HG03571 (cell line): ENCODE data around the gene STARD10.
"Not testable (repeated sequence)": the region's sequence is repeated elsewhere in the genome, so short reads cannot be mapped to it uniquely, and the experiment has no call there.

ENCODE experiments used
- ATAC-seq: cut with Tn5 transposase; IDR thresholded peaks from one replicate; pipeline ENCODE4 v1.9.1; 2021; ENCODE audit not compliant: unreplicated experiment

STARD10 gene

DNA sequence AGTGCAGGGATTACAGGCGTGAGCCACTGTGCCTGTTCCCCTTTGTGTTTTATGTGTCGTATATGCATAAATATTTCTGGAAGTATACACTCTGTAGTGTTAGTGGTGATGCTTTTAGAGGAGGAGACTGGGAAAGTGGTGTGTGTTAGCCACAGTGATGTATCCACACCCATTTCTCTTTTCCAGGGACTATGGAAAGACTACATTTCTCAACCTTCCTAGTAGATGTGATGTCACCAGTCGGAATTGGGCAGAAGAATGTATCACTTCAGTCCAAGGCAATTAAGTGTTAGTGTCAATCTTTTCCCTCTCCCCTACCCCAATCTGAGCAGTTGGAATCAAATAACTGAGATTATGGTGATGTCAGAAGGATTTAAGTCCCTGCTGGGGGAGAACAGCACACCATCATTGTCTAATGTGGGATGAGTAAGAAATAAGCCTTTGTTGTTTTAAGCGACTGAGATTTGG is 14.5 kb upstream of the STARD10 start:
- ATAC-seq: no peak

DNA sequence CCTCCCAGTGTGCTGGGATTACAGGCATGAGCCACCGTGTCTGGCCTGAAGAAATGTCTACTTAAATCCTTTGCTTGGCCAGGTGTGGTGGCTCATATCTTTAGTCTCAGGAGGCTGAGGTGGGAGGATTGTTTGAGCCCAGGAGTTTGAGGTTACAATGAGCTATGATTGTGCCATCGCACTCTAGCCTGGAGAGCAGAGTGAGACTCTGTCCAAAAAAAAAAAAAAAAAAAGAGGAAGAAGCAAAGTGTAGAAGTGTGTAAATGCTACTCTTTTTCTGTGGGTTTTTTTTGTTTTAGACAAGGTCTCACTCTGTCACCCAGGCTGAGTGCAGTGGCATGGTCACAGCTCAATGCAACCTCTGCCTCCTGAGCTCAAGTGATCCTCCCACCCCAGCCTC is 13.9 kb upstream of the STARD10 start:
- ATAC-seq: no peak

DNA sequence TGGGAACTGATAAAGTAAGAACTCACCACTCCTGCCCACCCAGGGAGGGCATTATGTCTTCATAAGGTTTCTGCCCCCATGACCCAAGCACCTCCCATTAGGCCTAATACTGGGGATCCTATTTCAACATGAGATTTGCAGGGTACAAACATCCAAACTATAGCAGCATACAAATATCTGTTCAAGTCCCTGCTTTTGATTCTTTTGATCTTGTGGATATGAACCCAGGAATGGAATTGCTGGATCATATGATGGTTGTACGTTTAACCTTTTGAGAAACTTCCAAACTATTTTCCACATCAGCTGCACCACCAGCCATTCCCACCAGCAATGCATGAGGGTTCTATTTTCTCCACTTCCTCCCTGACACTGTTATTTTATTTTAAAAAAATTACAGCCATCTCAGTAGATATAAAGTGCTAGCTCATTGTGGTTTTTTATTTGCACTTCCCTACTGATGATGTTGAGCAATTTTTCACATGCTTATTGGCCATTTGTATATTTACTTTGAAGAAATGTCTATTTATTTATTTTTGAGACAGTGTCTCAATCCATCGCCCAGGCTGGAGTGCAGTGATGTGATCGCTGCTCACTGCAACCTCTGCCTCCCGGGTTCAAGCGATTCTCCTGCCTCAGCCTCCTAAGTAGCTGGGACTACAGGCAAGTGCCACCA is 13.3 kb upstream of the STARD10 start:
- no peak for ATAC-seq

DNA sequence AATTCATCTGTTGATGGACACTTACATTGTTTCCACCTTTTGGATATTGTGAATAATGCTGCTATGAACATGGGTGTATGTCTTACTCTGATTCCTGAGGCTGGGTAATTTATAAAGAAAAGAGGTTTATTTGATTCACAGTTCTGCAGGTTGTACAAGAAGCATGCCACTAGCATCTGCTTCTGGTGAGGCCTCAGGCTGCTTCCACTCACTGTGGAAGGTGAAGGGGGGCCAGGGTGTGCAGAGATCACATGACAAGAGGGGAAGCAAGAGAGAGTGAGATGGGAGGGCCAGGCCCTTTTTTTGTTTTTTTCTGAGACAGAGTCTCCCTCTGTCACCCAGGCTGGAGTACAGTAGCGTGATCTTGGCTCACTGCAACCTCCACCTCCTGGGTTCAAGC is 12.5 kb upstream of the STARD10 start:
- not testable (repeated sequence) for ATAC-seq

DNA sequence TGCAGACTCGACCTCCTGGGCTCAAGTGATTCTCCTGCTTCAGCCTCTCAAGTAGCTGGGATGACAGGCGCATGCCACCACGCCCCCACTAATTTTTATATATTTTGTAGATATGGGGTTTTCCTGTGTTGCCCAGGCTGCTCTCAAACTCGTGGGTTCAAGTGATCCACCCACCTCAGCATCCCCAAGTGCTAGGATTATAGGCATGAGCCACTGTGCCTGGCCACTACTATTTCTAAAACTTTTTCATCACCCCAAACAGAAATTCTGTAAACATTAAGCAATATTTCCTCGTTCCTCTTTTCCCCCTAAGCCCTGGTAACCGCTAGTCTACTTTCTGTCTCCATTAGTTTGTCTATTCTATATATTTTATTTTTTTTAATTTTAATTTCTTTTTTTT is 11.4 kb upstream of the STARD10 start:
- no peak for ATAC-seq

DNA sequence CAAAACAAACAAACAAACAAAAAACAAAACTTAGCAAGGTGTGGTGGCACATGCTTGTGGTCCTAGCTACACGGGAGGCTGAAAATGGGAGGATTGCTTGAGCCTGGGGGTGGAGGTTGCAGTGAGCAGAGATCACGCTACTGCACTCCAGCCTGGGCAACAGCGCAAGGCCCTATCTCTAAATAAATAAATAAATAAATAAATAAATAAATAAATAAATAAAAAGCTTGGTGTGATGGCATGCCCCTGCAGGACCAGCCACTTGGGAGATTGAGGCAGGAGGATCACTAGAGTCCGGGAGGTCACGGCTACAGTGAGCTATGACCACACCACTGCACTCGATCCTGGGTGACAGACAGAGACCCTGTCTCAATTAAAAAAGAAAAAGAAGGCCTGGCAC is 9.0 kb upstream of the STARD10 start:
- no peak for ATAC-seq

DNA sequence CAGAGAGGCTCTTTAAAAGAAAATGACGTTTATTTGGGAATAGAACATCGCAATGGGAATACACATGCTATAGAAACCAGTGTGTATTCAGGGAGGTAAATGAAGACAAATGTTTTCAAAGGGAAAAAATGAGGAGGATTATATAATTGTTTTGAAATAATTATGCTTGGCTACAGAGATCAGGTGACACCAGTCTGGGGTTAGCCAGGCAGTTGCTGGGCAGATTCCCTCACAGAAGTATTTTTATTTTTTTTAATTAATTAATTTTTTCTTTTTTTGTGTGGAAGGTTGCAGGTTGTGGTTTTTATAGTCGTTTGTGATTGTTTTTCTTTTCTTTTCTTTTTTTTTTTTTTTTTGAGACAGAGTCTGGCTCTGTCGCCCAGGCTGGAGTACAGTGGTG is 5.6 kb upstream of the STARD10 start:
- ATAC-seq: no peak

DNA sequence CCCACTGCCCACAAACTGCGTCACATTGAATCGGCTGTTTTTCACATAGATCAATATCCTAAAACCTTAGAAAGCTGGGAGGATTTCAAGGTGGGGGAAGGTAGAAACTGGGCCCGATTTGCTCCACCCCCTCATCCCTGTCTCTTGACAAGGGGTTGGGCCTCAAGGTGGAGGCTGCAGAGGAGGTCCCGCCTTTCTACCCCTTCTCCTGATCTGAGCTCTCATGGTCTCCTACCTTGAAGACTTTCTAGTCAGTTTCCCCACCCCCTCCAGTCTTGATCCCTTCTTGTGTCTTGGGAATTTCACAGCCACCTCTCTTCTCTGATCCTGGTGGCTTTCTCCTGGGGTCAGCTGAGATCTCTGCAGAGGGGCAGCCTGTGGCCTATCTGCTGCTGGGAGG is 4.5 kb upstream of the STARD10 start:
- no peak for ATAC-seq

DNA sequence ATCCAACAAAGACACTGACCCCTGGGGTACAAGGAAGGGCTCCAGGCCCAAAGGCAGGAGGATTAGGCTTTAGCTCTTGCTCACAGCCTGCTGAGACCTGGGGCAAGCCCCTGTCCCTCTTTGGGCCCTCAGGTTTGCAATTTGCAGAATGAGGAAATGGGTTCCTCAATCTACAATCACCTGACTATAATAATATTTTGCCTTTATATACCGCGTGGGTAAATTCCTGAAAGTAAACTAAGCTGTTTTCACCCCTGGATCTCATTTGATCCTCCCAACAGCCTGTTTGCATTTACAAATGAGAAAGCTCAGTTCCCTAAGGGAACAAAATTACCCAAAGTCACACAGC is 797 bp downstream of the STARD10 start:
- no peak for ATAC-seq

DNA sequence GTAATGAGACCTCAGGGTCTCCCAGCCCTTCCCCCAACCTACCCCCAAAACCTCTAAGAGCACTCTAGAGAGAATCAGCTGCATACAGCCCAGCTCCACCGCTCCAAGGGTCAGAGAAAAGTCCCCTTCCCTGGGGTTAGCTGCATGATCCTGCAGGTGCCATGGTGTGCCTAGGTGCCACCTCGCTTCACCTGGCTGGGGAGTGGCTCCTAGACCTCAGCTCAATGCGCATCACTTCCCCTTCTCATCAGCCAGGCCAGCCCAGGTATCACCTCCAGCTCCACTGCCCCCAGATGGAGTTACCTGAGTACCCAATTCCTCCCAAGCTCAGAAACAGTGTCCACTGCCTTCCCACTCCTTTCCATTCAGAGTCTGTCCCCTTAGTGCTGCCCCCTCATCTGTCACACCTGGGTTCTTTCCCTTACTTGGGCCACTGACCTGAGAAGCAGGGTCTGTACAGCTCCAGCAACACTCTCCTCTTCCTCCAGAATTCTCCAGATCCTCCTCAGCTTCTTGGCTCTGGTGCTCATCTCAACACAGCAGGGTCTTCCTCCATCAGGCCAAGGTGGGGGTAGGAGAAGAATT is 1.3 kb downstream of the STARD10 start:
- ATAC-seq: no peak

DNA sequence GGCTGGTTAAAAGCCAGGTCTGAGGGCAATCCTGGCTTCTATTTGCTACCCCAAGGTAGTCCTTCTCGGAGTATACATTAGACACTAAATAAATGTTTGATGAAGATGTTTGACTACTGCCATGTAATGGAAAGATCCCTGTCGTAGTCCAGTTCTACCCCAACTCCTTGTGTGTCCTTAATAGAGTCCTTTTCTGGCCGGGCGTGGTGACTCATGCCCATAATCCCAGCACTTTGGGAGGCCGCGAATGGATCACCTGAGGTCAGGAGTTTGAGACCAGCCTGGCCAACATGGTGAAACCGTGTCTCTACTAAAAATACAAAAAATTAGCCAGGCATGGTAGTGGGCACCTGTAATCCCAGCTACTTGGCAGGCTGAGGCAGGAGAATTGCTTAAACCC is 2.6 kb downstream of the STARD10 start:
- ATAC-seq: not testable (repeated sequence)

DNA sequence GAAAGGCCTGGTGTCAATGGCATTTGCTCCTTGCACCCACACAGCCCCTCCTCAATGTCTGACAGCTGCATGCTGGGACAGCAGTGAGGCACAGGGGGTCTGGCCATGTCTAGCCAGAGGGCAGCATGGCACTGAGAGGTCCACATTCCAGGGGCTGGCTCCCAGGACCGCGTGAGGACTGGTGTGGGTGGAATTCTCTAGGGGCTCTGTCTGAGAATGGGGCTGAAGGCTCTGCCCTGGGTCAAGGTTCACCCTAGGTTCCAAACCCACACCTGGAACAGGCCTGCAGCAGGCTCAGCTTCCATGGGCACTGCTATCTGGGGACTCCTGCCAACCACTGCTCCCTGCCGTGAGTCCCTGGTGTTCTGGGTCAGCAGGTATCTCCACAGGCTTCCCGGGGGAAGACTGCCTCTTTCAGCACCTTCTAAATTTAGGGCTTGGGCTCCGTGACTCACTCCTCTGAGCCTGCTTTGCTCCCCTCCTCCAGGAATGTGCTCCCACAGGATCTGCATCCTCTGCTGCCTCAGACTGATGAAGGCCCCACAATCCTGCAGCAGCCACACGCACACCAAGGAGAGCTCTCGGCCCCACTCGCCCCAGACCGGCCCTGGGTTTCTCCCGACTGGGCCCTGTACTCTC is 4.2 kb downstream of the STARD10 start:
- ATAC-seq: no peak

DNA sequence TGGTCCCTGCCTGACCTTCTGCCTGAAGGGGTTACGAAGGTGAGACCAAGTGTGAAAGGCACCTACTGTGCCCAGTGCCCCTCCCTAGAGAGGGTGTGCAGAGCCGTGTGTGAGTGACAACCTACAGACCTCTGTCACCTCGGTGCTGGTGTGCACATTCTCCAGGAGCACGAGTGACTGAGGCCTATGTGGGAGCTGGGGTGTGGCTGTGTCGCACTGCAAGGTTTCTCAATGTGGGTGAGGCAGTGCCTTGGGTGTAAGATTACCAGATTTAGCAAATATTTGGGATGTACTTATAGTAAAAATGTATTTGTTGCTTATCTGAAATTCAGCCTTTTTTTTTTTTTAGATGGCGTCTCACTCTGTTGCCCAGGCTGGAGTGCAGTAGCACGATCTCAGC is 5.6 kb downstream of the STARD10 start:
- ATAC-seq: no peak

DNA sequence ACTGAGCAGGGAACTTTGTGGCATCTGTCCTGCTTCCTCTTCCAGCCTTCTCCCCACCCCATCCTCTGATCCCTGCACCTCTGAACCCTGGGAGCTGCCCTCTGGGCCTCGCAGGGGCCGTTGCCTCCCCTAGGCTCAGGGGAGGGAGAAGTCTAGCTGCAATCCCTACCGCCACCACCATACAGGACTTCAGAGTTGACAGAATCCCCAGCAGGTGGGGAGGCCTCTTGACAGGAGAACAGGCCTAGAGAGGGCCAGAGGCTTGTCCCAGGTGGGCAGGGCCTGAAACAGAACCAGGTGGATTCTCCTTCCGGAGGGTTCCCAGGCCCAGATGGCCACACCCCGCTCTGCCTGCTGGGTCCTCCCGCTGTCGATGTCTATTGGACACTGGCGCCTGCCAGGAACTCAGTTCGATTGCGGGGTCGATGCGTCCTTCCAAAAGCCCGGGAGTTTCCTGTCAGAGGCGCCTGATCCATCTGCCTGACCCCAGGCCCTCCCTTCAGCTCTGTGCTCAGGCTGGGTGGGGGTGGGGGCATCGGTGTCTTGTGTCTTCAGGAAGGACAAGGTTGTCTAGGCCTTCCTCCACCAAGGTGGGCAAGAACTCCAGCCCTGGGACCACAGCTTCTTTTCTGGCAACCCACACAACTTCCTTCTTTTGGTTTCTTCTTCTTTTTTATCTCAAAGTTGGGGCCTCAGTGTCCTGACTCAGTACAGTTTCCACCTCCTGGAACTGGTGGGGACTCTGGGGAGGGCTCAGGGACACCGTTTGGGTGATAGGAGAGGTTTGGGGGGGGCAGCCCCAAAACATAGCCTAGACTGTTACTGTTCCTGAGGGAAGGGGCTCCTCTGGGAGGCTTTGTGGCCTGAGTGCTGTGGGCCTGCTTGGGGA is 6.4 kb downstream of the STARD10 start:
- ATAC-seq: no peak

DNA sequence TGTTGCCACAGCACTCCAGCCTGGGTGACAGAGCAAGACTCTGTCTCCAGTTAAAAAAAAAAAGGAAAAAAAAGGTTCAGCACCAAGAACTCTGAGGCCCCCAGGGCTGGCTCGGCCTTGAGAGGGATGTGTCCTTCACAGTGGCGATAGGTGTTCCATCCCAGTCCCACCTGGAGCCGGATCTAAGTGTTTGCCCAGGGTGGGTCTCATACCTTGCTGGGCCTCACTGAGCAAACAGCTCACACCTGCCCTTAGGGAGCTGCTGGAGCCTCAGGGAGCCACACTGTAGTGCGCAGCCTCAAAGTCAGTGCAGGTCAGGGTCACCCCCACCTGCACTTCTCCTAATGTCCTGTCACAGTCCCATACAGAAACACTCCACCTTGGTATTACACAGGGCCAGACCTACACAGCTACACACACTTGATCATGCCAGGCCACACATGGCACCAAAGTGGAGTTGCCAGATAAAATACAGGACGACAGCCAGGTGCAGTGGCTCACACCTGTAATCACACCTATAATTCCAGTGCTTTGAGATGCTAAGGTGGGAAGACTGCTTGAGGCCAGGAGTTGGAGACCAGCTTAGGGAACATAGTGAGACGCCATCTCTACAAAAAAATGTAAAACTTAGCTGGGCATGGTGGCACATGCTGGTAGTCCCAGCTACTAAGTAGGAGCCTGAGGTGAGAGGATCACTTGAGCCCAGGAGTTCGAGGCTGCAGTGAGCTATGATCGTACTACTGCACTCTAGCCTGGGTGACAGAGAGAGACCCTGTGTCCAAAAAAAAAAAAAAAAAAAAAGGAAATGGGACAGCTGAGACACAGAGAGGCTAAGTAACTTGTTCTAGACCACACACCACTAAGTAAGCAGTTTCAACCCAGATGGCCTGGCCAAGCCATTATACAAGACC is 7.3 kb downstream of the STARD10 start:
- no peak for ATAC-seq

DNA sequence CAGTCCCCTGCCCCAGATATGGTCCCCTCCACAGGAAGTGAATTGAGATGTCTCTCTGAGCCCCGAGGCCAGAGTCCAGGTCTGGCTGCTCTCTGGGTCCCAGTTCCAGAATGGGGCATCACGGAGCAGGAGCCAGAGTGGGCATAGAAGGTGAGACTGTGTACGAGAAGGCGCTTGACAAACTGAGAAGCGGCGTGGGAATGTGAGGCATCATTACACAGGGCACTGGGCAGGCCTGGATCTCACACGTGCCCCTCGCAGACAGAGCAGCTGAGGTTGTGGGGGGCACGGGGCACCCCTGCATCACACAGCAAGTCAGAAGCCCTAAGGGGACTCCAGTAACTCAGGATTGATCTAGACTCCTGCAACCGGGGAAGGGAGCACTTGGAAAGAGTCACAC is 9.2 kb downstream of the STARD10 start:
- ATAC-seq: no peak

DNA sequence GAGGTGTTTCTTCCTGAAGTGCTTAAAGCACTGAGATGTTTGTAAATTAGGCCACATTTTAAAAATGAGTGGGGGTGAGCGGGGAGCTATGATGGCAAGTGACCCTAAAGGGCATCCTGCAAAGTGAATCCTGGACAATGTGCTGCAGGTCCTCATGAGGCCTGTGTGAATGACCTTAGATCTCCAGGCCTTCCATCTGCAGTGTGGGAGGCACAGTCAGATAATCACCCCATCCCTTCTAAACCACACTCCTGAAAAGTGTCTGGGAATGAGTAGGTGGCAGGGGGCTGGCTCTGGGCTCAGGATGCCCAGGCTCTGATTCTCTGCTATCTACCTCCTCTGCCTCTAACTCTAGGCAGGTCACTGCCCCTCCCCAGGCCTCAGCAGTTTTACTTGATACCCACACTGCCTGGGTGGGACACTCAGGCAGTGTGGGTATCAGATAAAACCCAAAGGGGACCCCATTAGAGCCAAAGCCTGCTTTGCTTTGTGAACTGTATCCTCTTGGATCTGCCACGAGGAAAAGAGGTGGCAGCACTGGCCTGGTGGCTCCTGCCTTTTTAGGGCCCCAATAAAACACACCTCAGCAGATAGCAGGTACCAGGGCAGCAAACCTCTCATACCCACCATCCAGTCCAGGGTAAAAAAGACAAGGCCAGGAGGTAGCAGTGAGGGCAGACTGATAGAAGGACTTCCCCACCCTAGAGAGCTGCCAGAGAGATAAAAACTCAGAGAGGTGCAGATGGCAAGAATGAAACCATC is 10.5 kb downstream of the STARD10 start:
- ATAC-seq: no peak

DNA sequence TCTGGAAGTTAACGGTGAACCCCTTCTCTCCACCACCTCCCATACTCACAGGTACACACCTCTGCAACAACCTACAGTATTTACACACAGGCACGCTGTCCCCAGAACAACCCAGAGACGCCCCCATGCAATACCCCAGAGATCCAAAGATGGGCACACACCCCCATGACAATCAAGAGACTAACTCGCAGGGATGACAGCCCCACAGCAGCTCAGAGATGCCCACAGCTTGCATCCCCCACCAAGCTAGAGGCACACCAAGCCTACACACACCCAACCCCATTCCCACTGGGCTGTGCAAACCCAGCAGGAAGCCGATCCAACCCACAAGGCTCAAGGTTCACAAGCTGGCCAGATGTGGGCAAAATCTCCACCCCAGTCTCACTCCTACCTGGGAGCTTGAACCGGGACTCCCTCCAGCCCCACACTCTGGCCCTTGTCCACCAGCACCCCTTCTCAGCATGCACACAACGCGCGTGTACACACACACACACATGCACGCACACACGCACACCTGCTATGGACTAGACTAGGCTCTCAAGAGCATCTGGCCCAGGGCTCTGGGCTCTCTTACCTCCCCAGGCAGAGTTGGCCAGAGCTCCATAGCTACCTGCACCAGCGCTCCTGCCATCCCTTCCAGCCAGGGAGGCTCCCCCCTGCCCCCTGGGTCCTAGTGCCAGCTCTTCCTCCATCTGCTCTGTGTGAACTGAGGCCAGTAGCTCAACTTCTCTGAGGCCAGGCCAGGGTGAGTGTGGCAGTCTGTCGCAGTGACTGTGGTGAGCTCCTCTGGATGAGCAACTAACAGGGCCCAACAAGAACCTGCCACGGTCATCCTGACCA is 11.5 kb downstream of the STARD10 start:
- no peak for ATAC-seq
